ENCODE data around the gene GALNT8.

DNA sequence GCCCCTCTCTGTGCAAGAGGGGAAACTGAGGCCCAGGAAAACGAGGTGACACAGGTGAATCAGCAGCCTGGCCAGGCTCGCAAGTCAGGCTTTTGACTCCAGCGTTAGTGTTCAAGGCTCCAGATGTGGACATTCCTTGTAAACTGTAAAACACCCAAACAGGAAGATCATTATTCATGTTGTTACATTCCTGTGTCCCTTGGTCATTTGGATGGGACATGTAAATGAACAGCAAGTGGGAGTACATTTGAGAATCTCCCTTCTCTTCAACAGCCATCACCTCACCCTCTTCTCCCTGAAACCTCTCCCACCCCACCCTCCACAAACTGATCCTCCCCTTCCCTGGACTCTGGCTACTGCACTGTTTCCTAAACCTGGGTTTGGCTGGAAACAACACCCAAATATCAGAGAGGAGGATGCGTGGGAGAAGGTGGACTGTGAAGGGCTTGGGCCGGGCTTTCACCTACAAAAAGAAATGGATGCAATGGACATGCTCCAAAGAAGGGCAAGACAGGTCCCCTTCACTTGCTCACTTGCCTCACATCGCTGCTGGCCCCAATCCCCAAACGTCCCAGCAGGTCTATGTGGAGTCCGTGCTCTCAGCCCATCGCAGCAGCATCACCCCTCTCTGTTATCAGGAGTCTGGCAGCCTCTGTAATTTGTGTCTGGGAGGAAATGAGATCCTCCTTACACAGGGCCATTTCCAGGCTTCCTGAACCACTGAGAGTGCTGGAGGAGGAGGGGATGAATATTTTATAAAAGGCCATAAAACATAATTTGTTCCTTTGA lies 76.7 kb downstream of the GALNT8 start:
- TF ChIP-seq, protein P1, sequence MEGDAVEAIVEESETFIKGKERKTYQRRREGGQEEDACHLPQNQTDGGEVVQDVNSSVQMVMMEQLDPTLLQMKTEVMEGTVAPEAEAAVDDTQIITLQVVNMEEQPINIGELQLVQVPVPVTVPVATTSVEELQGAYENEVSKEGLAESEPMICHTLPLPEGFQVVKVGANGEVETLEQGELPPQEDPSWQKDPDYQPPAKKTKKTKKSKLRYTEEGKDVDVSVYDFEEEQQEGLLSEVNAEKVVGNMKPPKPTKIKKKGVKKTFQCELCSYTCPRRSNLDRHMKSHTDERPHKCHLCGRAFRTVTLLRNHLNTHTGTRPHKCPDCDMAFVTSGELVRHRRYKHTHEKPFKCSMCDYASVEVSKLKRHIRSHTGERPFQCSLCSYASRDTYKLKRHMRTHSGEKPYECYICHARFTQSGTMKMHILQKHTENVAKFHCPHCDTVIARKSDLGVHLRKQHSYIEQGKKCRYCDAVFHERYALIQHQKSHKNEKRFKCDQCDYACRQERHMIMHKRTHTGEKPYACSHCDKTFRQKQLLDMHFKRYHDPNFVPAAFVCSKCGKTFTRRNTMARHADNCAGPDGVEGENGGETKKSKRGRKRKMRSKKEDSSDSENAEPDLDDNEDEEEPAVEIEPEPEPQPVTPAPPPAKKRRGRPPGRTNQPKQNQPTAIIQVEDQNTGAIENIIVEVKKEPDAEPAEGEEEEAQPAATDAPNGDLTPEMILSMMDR (IDR thresholded peaks at IDR 0.05) = no peak
- no peak for TF ChIP-seq EZH2 (IDR thresholded peaks at IDR 0.05; ENCODE audit: borderline replicate concordance, insufficient read depth, low read depth, low read length, poor library complexity, severe bottlenecking)

All from B cell (primary cell).